GM21367 (cell line): Measurements from ENCODE around the gene TPSAB1.
"Not testable (repeated sequence)": the region's sequence is repeated elsewhere in the genome, so short reads cannot be mapped to it uniquely, and the experiment has no call there.

Source experiments
- ATAC-seq: cut with Tn5 transposase; IDR thresholded peaks from one replicate; pipeline ENCODE4 v1.9.1; 2021; ENCODE audit not compliant: unreplicated experiment

TPSAB1 gene

GRCh38 chr16:1264345-1265089, 24.0 kb downstream of the TPSAB1 start:
- ATAC-seq = no peak

GRCh38 chr16:1265090-1265630, 24.7 kb downstream of the TPSAB1 start:
- no peak for ATAC-seq

GRCh38 chr16:1265826-1266225, 25.3 kb downstream of the TPSAB1 start:
- ATAC-seq = no peak

GRCh38 chr16:1269418-1269817, 28.9 kb downstream of the TPSAB1 start:
- not testable (repeated sequence) for ATAC-seq

- no peak for ATAC-seq
Observed at GRCh38 chr16:1271380-1271723, 30.8 kb downstream of the TPSAB1 start.

- not testable (repeated sequence) for ATAC-seq
Observed at GRCh38 chr16:1271724-1272413, 31.4 kb downstream of the TPSAB1 start.

- ATAC-seq = no peak
Observed at GRCh38 chr16:1272453-1273198, 32.1 kb downstream of the TPSAB1 start.

GRCh38 chr16:1273816-1274215, 33.3 kb downstream of the TPSAB1 start:
- ATAC-seq = no peak

GRCh38 chr16:1274767-1275166, 34.3 kb downstream of the TPSAB1 start:
- ATAC-seq = no peak

- no peak for ATAC-seq
Observed at GRCh38 chr16:1275791-1276579, 35.5 kb downstream of the TPSAB1 start.

GRCh38 chr16:1276580-1276878, 36.0 kb downstream of the TPSAB1 start:
- ATAC-seq = no peak

GRCh38 chr16:1277151-1277598, 36.7 kb downstream of the TPSAB1 start:
- no peak for ATAC-seq

- no peak for ATAC-seq
Observed at GRCh38 chr16:1277617-1278282, 37.2 kb downstream of the TPSAB1 start.

- no peak for ATAC-seq
Observed at GRCh38 chr16:1278477-1278876, 38.0 kb downstream of the TPSAB1 start.

- ATAC-seq = no peak
Observed at GRCh38 chr16:1279081-1279944, 38.8 kb downstream of the TPSAB1 start.

- ATAC-seq = no peak
Observed at GRCh38 chr16:1279945-1280589, 39.6 kb downstream of the TPSAB1 start.

GRCh38 chr16:1280783-1281182, 40.3 kb downstream of the TPSAB1 start:
- ATAC-seq = no peak

- ATAC-seq = no peak
Observed at GRCh38 chr16:1281517-1281916, 41.0 kb downstream of the TPSAB1 start.
